Gastroesophageal sphincter (tissue), 3 donors: Measurements from ENCODE around the gene ESR1.

Experiments used
- EP300 ChIP-seq: sonication (generic); formaldehyde crosslinking; IDR thresholded peaks from one replicate; pipeline ENCODE4 v1.6.1; 2017; ENCODE audit warnings: antibody characterized with exemption, mild to moderate bottlenecking
- POLR2A ChIP-seq, 2 donors: fragments of 450-650 bp; IDR thresholded peaks; one replicate each; pipeline ENCODE4 v1.6.1; 2017; ENCODE audit warnings: antibody characterized with exemption in 2 of 2, mild to moderate bottlenecking in 2 of 2, moderate library complexity in 1 of 2
- POLR2AphosphoS5 ChIP-seq: sonication (generic); formaldehyde crosslinking; IDR thresholded peaks from one replicate; pipeline ENCODE4 v1.6.1; 2017; ENCODE audit warnings: antibody characterized with exemption
- TF ChIP-seq, protein P1 (sequence below), 4 experiments: fragments of 200-600 bp in 2 of 4; fragments of 450-650 bp in 2 of 4; sonication (generic) in 1 of 4; IDR thresholded peaks; one replicate each; pipeline ENCODE4 v1.5.1; 2017 to 2019; ENCODE audit warnings: antibody characterized with exemption in 4 of 4, mild to moderate bottlenecking in 2 of 4, moderate library complexity in 2 of 4

DNA sequence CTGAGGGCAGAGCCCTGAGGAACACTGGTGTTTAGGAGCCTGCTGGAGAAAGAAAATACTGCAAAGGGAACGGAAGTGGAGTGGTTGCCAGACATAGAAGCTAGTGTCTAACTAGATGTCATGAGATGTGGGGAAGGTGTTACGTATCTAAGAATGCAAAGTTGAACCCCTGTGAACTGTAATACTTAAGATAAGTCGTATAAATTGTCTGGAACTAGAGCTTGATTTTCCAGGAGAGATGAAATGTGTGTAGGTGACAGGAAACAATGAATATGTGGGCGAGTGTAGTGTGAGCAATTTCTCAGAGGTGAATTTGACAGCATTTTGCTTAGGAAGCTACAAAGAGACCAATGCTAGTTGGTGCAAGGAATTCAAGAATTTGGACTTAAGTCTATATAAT is 27.9 kb downstream of the ESR1 start:
- TF ChIP-seq EP300 = no peak
- TF ChIP-seq, protein P1, sequence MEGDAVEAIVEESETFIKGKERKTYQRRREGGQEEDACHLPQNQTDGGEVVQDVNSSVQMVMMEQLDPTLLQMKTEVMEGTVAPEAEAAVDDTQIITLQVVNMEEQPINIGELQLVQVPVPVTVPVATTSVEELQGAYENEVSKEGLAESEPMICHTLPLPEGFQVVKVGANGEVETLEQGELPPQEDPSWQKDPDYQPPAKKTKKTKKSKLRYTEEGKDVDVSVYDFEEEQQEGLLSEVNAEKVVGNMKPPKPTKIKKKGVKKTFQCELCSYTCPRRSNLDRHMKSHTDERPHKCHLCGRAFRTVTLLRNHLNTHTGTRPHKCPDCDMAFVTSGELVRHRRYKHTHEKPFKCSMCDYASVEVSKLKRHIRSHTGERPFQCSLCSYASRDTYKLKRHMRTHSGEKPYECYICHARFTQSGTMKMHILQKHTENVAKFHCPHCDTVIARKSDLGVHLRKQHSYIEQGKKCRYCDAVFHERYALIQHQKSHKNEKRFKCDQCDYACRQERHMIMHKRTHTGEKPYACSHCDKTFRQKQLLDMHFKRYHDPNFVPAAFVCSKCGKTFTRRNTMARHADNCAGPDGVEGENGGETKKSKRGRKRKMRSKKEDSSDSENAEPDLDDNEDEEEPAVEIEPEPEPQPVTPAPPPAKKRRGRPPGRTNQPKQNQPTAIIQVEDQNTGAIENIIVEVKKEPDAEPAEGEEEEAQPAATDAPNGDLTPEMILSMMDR (IDR thresholded peaks at IDR 0.05) = no peak
- no peak for TF ChIP-seq POLR2A (IDR thresholded peaks at IDR 0.05)
- no peak for TF ChIP-seq POLR2AphosphoS5
